ENCODE data around the gene SERINC5.

GRCh38 chr5:80238778-80239679 is 16.8 kb downstream of the SERINC5 start:
- TF ChIP-seq CTCF (conservative IDR thresholded peaks at IDR 0.05 in 1 of 2, IDR thresholded peaks at IDR 0.05 in 1 of 2; ENCODE audit: extremely low read depth in 1 of 2, insufficient read depth in 1 of 2, low read depth in 1 of 2, low read length in 2 of 2) (no peak), EZH2 (IDR thresholded peaks at IDR 0.05; ENCODE audit: borderline replicate concordance, low read length) (no peak)
